Natural killer cell treated with Interleukin-12 subunit alpha and Interleukin-12 subunit beta and Interleukin-15 and Interleukin-18, amount 100 ng/mL, for 72 hours (primary cell): ENCODE data around the gene SLC4A1AP. TPM values are rescaled to one million over a fixed set of nuclear protein-coding genes. Genes with fewer than 3 reads are reported as not detected.
A peak's percentile ranks its signal among the peaks of the same experiment; 100 is the strongest.

ENCODE experiments used
- ATAC-seq, 2 donors: fragments of 150-1000 bp; cut with Tn5 transposase in 1 of 2; sonication (Bioruptor Pico), chemical (Tn5 transposase) in 1 of 2; 2 replicates each; pipeline ENCODE4 v1.10.0; 2021
- DNase-seq: peaks from one replicate; pipeline ENCODE4 v3.0.0; 2022; ENCODE audit warnings: low spot score
- H3K27ac Mint-ChIP-seq, 2 donors: 1 replicate in 1 of 2; 2 replicates in 1 of 2; pipeline ENCODE4 v1.8.0; 2022; ENCODE audit warnings: mixed read lengths in 2 of 2, mild to moderate bottlenecking in 1 of 2, moderate library complexity in 1 of 2
- H3K27me3 Mint-ChIP-seq, 2 donors: 1 replicate in 1 of 2; 2 replicates in 1 of 2; pipeline ENCODE4 v1.8.0; 2022; ENCODE audit warnings: mixed read lengths in 2 of 2
- H3K36me3 Mint-ChIP-seq: one replicate; pipeline ENCODE4 v1.8.0; 2022; ENCODE audit warnings: mixed read lengths
- H3K4me1 Mint-ChIP-seq, 2 donors: 1 replicate in 1 of 2; 2 replicates in 1 of 2; pipeline ENCODE4 v1.8.0; 2022; ENCODE audit warnings: low read depth in 2 of 2, mixed read lengths in 2 of 2, mild to moderate bottlenecking in 1 of 2
- H3K4me3 Mint-ChIP-seq: one replicate; pipeline ENCODE4 v1.8.0; 2022; ENCODE audit warnings: mixed read lengths
- H3K9me3 Mint-ChIP-seq: 2 replicates; pipeline ENCODE4 v1.8.0; 2022; ENCODE audit warnings: mixed read lengths
- total RNA-seq, 2 donors: library from RNA; stranded (reverse); gene quantifications; one replicate each; pipeline ENCODE4 v1.2.3, GENCODE V29; 2022

The SLC4A1AP gene
- total RNA-seq, 2 donors from 2014 or later = 31.1 to 33.3 TPM

- H3K4me3 Mint-ChIP-seq = no peak overlapping the region
- no peaks in the 10 kb centered on the region for H3K36me3 Mint-ChIP-seq
- peaks cover 18 to 22% of the 10 kb centered on the region in 2 donors for H3K4me1 Mint-ChIP-seq
- H3K27me3 Mint-ChIP-seq = peaks cover 0 to 2% of the 10 kb centered on the region in 2 donors
- peak overlapping the region in 1 of 2 donors; percentile 77 for H3K27ac Mint-ChIP-seq
- DNase-seq (no peak), ATAC-seq (no peak)
- no peaks in the 10 kb centered on the region for H3K9me3 Mint-ChIP-seq
Measured at GRCh38 chr2:27737676-27738348, 74.1 kb downstream of the SLC4A1AP start.

GRCh38 chr2:27738349-27739057 lies 74.8 kb downstream of the SLC4A1AP start:
- peaks cover 18 to 22% of the 10 kb centered on the region in 2 donors for H3K4me1 Mint-ChIP-seq
- DNase-seq (no peak), ATAC-seq (no peak)
- H3K4me3 Mint-ChIP-seq = no peak overlapping the region
- H3K36me3 Mint-ChIP-seq = no peaks in the 10 kb centered on the region
- H3K27me3 Mint-ChIP-seq = peaks cover 0 to 2% of the 10 kb centered on the region in 2 donors
- no peaks in the 10 kb centered on the region for H3K9me3 Mint-ChIP-seq
- H3K27ac Mint-ChIP-seq = peak overlapping the region in 1 of 2 donors; percentile 58

- ATAC-seq (no peak), DNase-seq (no peak)
- no peaks in the 10 kb centered on the region for H3K9me3 Mint-ChIP-seq
- H3K4me1 Mint-ChIP-seq = peaks cover 18 to 22% of the 10 kb centered on the region in 2 donors
- no peak overlapping the region for H3K4me3 Mint-ChIP-seq
- peak overlapping the region in 1 of 2 donors; percentile 58 for H3K27ac Mint-ChIP-seq
- peaks cover 0 to 2% of the 10 kb centered on the region in 2 donors for H3K27me3 Mint-ChIP-seq
- no peaks in the 10 kb centered on the region for H3K36me3 Mint-ChIP-seq
Measured at GRCh38 chr2:27739058-27739373, 75.3 kb downstream of the SLC4A1AP start.

DNA sequence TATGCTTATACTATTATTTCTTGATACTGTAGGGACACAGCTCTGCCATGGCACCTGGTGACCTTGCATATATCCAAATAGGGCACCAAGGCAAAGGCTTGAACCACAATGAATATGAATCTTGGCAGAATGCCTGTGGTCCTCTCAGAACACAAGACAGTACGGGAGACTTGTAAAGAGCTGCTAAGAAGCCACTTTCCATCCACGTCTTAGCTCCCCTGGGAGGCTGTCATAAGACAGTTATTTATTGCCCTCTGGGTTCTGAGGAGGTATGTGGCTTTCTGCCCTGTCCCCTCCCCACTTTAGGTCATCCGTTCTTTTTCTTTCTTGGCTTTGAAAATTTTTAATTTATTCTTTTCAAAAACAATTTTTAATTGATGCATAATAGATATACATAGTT lies 78.0 kb downstream of the SLC4A1AP start:
- H3K27me3 Mint-ChIP-seq = peaks cover 9 to 19% of the 10 kb centered on the region in 2 donors
- DNase-seq = no peak
- H3K4me1 Mint-ChIP-seq = peaks cover 7 to 12% of the 10 kb centered on the region in 2 donors
- H3K4me3 Mint-ChIP-seq = no peak overlapping the region
- H3K36me3 Mint-ChIP-seq = no peaks in the 10 kb centered on the region
- peak overlapping the region in 1 of 2 donors; percentile 15 for H3K27ac Mint-ChIP-seq
- H3K9me3 Mint-ChIP-seq = no peaks in the 10 kb centered on the region
- ATAC-seq = no peak

GRCh38 chr2:27742571-27742970 lies 78.9 kb downstream of the SLC4A1AP start:
- H3K36me3 Mint-ChIP-seq = no peaks in the 10 kb centered on the region
- no peak overlapping the region for H3K27ac Mint-ChIP-seq
- DNase-seq (no peak), ATAC-seq (no peak)
- peaks cover under 1 to 5% of the 10 kb centered on the region in 2 donors for H3K4me1 Mint-ChIP-seq
- H3K9me3 Mint-ChIP-seq = no peaks in the 10 kb centered on the region
- H3K27me3 Mint-ChIP-seq = peaks cover 10 to 20% of the 10 kb centered on the region in 2 donors
- H3K4me3 Mint-ChIP-seq = no peak overlapping the region

Other genes starting within 250 kb of the SLC4A1AP start
- 100 to 1,000 TPM in 1 of 2 donors, 10 to 100 TPM in 1; 66.0 to 117 TPM for gene NRBP1, start 235.3 kb upstream of the SLC4A1AP start, total RNA-seq
- gene KRTCAP3, start 221.5 kb upstream of the SLC4A1AP start, total RNA-seq = 1 to 10 TPM; 2.2 to 6.1 TPM
- 10 to 100 TPM; 11.1 to 17.4 TPM for gene IFT172, start 174.1 kb upstream of the SLC4A1AP start, total RNA-seq
- not detected for gene FNDC4, start 168.7 kb upstream of the SLC4A1AP start, total RNA-seq
- gene GCKR, start 167.1 kb upstream of the SLC4A1AP start, total RNA-seq = not detected
- 10 to 100 TPM; 10.1 to 24.0 TPM for gene ZNF512, start 80.8 kb upstream of the SLC4A1AP start, total RNA-seq
- gene CCDC121, start 34.9 kb upstream of the SLC4A1AP start, total RNA-seq = under 1 TPM in 1 of 2 donors, not detected in 1; 0.36 TPM
- 10 to 100 TPM; 32.7 to 36.9 TPM for gene GPN1, start 34.8 kb upstream of the SLC4A1AP start, total RNA-seq
- gene SUPT7L, start 275 bp upstream of the SLC4A1AP start, total RNA-seq = 10 to 100 TPM; 32.9 to 41.9 TPM
- gene MRPL33, start 107.8 kb downstream of the SLC4A1AP start, total RNA-seq = 10 to 100 TPM; 58.3 to 77.6 TPM
- 1 to 10 TPM; 3.1 to 4.5 TPM for gene RBKS, start 226.5 kb downstream of the SLC4A1AP start, total RNA-seq
- gene BABAM2, start 226.8 kb downstream of the SLC4A1AP start, total RNA-seq = 10 to 100 TPM; 53.8 to 66.6 TPM